GM19452 (cell line): ENCODE results near the gene ZNF324B.
"Not testable (repeated sequence)": the region's sequence is repeated elsewhere in the genome, so short reads cannot be mapped to it uniquely, and the experiment has no call there.

Experiments used
- ATAC-seq: cut with Tn5 transposase; IDR thresholded peaks from one replicate; pipeline ENCODE4 v1.9.1; 2021; ENCODE audit not compliant: unreplicated experiment

ZNF324B gene

DNA sequence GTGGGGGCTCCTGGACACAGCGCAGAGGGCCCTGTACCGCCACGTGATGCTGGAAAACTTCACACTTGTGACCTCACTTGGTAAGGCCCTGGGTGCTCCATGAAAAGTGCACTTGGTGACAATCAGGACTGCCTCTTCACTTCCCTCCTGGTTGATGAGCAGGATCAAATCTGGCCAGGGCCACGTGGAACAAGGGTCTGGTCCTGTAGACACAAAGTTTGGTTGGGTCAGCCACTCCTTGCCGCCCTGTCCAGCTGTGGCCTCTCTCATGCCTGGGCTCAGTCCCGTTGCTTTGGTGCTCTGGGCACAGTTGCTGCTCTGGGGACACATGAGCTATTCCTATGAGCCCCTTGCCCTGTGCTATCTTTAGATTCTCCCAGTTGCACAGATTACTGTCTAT, 2.3 kb downstream of the ZNF324B start:
- ATAC-seq, result no peak

DNA sequence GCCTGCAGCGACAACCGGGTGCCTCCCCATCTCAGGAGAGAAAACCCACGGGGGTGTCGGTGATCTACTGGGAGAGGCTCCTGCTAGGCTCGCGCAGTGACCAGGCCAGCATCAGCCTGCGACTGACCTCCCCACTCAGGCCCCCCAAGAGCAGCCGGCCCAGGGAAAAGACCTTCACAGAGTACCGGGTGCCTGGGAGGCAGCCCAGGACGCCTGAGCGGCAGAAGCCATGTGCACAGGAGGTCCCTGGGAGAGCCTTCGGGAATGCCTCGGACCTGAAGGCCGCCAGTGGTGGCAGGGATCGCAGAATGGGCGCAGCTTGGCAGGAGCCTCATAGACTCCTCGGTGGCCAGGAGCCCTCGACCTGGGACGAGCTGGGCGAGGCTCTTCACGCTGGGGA, 3.9 kb downstream of the ZNF324B start:
- ATAC-seq, result no peak

GRCh38 chr19:58456111-58456510, 4.7 kb downstream of the ZNF324B start:
- ATAC-seq, result no peak

DNA sequence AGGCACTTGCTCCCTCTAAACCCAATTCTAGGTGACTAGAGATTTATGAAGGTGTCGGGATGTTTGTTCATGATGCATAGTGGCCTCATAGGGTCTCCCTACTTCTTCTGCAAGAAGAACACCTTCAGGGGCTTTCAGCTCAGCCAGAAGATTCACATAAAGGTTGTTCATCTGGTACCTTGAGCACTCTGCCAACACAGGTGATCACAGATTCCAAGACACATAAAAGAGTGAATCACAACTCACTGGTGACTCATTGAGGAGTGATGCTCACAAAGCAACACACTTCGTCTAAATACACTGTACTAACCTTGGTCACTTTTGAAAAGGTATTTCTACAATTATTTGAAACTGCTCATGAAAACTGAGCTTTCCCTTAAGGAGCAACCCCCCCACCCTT, 8.6 kb downstream of the ZNF324B start:
- no peak for ATAC-seq

DNA sequence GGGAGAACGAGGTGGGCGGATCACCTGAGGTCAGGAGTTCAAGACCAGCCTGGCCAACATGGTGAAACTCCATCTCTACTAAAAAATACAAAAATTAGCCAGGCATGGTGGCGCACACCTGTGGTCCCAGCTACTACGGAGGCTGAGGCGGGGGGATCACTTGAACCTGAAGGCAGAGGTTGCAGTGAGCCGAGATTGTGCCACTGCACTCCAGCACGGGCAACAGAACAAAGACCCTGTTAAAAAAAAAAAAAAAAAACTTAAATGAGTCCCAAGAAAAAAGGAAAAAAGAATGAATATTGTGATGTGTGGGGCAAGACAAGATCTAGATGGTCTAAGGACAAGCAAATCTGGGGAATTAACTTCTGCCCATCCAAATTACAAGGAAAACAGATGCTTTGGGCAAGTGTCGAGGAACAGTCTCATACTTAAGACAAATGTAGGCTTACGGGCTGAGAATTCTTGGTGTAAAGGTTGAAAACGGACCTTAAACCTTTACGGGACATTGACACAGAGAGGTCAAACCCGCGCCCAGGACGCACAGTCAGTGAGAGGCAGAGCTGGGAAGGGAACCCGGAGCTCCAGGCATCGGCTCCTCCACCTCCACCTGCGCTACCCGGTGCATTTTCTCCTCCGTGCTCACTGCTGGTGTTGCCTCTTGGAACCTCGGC, 14.8 kb downstream of the ZNF324B start:
- ATAC-seq, result peak; percentile 31

DNA sequence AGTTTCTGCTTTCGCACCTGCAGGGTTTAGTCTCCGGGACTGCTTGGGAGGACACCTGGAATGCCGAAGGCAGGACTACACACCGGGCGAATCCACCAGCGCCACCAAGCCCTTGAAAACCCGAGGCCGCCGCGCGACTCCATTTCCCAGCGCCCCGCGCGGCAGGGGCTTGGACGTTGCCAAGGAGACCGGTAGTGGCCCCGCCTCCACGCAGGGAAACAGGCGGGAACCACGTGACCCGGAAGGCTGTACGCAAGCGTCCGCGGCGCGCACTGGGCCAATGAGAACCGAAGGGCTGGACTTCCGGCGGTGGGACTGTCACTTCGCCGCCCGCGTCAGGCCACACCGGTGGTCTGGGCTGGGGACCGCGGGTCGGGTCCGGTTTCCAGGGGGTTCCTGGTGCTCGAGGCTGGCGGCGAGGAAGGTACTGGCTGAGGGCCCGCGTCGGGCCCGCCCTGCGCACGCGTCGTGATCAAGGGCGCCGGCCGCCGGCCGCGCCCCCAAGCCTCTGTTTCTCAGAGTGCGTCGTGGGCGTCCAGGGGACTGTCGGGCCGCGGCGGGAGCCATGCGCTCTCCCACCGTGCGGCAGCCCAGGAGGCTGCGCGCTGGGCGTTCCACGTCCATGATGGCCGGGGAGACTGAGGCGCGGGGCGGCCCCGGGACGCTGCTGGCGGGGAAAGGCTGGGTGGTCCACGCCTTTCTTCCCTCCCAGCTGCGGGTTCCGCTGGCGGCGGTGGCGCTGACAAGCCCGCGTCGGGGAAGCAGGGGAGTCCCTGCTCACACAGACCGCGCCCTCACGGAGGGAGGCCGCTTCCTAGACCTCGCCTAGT, 15.6 kb downstream of the ZNF324B start, which contains the start of gene ZNF324:
TSS of gene ZNF324 (plus strand) at position 321 of the 830 bp plus-strand sequence. CDS start 2,106 bp downstream, outside the sequence.
- peak; percentile 86 for ATAC-seq

DNA sequence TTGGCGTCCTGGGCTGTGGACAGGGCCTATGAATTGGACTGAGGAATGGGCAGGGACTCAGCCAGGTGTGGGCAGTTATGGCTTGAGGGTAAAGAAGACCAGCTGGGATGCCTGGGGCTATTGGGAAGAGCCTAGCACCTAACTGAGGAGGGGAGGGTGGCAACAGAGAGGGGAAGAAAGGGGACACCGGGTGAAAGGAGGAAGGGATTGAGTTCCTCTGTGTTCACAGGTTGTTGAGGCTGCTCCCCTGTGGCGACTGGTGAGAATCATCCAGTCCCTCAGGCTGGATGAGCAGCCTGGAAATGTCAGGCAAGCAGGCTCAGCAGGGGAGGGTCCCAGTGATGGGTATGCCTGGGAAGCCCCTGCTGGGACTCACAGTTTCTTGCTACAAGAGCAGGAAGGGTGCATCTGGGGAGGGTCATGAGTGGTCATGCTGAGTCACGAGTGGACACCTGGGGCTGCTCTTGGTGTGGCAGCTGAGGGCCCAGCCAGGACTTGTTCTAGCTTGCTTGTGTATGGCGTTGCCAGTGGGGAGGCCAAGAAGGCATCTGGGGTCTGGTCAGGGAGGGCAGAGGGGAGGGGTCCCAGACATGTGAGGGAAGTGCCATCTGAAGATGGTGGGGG, 16.9 kb downstream of the ZNF324B start:
- no peak for ATAC-seq

GRCh38 chr19:58469241-58470013, 18.0 kb downstream of the ZNF324B start:
- ATAC-seq, result no peak

DNA sequence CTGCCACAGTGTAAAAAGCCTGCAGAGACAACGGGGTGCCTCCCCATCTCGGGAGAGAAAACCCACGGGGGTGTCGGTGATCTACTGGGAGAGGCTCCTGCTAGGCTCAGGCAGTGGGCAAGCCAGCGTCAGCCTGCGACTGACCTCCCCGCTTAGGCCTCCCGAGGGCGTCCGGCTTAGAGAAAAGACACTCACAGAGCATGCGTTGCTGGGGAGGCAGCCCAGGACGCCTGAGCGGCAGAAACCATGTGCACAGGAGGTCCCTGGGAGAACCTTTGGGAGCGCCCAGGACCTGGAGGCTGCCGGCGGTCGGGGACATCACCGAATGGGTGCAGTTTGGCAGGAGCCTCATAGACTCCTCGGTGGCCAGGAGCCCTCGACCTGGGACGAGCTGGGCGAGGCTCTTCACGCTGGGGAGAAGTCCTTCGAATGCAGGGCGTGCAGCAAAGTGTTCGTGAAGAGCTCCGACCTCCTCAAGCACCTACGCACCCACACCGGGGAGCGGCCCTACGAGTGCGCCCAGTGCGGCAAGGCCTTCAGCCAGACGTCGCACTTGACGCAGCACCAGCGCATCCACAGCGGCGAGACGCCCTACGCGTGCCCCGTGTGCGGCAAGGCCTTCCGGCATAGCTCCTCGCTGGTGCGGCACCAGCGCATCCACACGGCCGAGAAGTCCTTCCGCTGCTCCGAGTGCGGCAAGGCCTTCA, 19.6 kb downstream of the ZNF324B start:
- ATAC-seq, result not testable (repeated sequence)

GRCh38 chr19:58471736-58472135, 20.3 kb downstream of the ZNF324B start:
- no peak for ATAC-seq

DNA sequence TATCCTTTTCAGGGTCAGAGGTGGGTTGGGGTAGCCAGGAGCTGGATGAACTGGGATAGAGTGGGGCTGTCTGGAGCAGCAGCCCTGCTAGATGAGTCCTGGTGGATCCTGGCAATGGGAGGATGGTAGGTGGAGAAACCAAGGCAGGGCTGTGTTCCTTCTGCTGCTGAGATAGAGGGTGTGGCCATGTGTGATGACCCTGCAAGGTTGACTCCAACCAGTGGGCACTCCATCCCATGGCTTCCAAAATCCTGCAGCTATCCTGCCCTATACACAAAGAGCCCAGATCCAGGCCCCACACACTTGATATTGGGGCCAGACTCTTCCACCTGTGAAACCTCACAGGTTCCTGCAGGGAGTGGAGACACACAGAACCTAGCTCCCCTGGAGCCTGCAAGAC, 22.4 kb downstream of the ZNF324B start:
- ATAC-seq, result no peak

DNA sequence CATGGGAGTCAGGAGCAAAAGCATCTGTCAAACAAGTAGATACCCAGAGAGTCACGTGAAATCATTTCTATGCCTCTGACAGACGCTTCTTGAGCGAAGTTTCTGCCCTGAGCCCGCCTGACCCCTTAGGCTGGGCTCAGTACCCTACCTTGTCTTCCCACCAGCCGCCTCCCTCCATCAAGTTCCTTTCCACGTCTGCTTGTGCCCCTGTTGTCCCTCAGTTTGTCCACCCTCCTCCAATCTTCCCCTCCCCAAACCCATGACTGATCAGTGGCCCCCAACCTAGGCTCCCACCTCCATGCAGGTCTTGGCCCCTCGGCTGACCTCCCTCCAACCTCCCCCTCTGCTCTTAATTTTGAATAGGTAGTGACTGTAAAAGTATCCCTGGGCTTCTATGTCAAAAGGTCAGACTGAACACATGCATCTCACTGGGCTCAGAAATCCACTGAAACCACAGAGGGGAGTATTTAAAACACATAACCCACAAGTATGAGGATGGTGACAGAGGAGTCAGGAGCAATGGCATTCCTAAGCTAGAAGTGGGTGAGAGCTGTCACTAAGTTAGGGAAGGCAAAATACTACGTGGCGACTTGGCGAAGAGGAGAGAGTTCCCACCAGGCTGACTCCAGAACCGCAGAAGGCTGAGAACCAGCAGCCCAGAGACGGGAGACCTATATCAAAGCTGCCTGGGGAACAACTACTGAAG, 23.0 kb downstream of the ZNF324B start:
- ATAC-seq, result no peak

- no peak for ATAC-seq
Measured at GRCh38 chr19:58474997-58475713, 23.7 kb downstream of the ZNF324B start.

- peak; percentile 83 for ATAC-seq
Measured at GRCh38 chr19:58475714-58476497, 24.5 kb downstream of the ZNF324B start, which contains the start of gene ZNF446. Gene ZNF446, plus strand, starts transcription at chr19:58476352. Its CDS starts 867 bp downstream, at chr19:58477219.

- no peak for ATAC-seq
Measured at GRCh38 chr19:58476498-58477015, 25.1 kb downstream of the ZNF324B start.

DNA sequence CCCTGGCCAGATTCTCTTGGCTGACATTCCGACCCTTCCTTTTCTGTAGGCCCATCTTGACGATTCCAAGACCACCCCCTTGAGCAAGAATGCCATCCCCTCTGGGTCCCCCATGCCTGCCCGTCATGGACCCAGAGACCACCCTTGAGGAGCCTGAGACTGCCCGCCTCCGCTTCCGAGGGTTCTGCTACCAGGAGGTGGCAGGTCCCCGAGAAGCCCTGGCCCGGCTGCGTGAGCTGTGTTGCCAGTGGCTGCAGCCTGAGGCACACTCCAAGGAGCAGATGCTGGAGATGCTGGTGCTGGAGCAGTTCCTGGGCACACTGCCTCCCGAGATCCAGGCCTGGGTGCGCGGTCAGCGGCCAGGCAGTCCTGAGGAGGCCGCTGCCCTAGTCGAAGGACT, 25.7 kb downstream of the ZNF324B start:
- no peak for ATAC-seq

- ATAC-seq, result no peak
Measured at GRCh38 chr19:58477871-58478270, 26.4 kb downstream of the ZNF324B start.

DNA sequence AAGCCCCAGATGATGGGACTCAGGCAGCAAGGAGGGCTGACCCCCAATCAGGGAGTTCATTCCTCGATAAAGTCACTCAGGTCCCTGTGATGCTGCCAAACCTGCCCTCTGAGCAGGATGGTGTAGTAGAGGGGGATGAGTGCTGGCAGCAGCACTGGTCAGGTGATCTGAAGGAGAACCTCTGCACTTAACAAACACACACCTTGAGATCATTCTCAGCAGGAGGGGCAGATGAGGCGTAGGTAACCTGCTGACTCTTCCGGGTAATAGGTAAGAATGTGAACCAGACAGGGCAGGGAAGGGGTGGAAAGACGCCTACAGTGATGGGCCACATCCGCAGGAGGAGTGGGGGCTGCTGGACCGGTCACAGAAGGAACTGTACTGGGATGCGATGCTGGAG, 27.9 kb downstream of the ZNF324B start:
- ATAC-seq, result no peak
